ACC112 (cell line): Measurements from ENCODE around the gene SLFN13.
"Not testable (repeated sequence)": the region's sequence is repeated elsewhere in the genome, so short reads cannot be mapped to it uniquely, and the experiment has no call there.

Experiments used
- H2AFZ ChIP-seq: fragments of 200-600 bp; sonication (generic); one replicate; pipeline ENCODE4 v1.6.0; 2017; ENCODE audit warnings: antibody characterized with exemption, low read length; ENCODE audit not compliant: unreplicated experiment
- H3K27ac ChIP-seq: fragments of 200-600 bp; sonication (generic); 2 replicates; pipeline ENCODE4 v1.5.1; 2014; ENCODE audit warnings: low read depth, mild to moderate bottlenecking, antibody characterized with exemption, low read length, moderate library complexity
- H3K27me3 ChIP-seq: fragments of 200-600 bp; sonication (generic); 2 replicates; pipeline ENCODE4 v1.6.1; 2014; ENCODE audit warnings: mild to moderate bottlenecking, antibody characterized with exemption, low read length, moderate library complexity, mixed read lengths; ENCODE audit not compliant: insufficient read depth
- H3K36me3 ChIP-seq: fragments of 200-600 bp; sonication (generic); 2 replicates; pipeline ENCODE4 v1.6.1; 2016; ENCODE audit warnings: mild to moderate bottlenecking, antibody characterized with exemption, low read length, moderate library complexity, mixed read lengths; ENCODE audit not compliant: insufficient read depth
- H3K4me1 ChIP-seq: fragments of 200-600 bp; sonication (generic); one replicate; pipeline ENCODE4 v1.6.1; 2016; ENCODE audit warnings: low read length, mixed read lengths; ENCODE audit not compliant: insufficient read depth, unreplicated experiment, control insufficient read depth
- H3K4me3 ChIP-seq: fragments of 200-600 bp; sonication (generic); 2 replicates; pipeline ENCODE4 v1.5.1; 2014; ENCODE audit warnings: mild to moderate bottlenecking, low read depth, low read length
- H3K79me2 ChIP-seq: fragments of 200-600 bp; sonication (generic); one replicate; pipeline ENCODE4 v1.6.0; 2016; ENCODE audit warnings: low read length; ENCODE audit not compliant: control insufficient read depth, unreplicated experiment, insufficient read depth

SLFN13 gene

GRCh38 chr17:35468475-35468874 lies 19.9 kb upstream of the SLFN13 start:
- no peaks in the 10 kb centered on the region for H3K79me2 ChIP-seq
- H3K36me3 ChIP-seq = no peaks in the 10 kb centered on the region
- no peaks in the 10 kb centered on the region for H3K4me1 ChIP-seq
- no peak overlapping the region for H3K4me3 ChIP-seq
- H3K27me3 ChIP-seq = no peaks in the 10 kb centered on the region; the same call in 1 of the 2 replicates
- no peak overlapping the region for H2AFZ ChIP-seq
- no peak overlapping the region for H3K27ac ChIP-seq

DNA sequence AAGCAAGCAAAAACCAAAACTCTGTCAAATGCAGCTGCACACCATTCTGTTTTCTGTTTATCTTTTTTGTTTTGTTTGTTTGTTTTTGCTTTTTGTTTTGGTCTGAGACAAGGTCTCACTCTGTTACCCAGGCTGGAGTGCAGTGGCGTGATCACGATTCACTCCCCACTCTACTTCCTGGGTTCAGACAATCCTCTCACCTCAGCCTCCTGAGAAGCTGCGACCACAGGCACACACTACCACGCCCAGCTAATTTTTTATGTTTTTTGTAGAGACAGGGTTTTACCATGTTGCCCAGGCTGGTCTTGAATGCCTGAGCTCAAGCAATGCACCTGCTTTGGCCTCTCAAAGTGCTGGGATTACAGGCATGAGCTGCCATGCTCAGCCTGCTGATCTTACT lies 19.3 kb upstream of the SLFN13 start:
- Histone ChIP-seq H3K27ac (no peak overlapping the region), H2AFZ (no peak overlapping the region), H3K4me3 (no peak overlapping the region), H3K79me2 (no peaks in the 10 kb centered on the region), H3K4me1 (no peaks in the 10 kb centered on the region), H3K36me3 (no peaks in the 10 kb centered on the region), H3K27me3 (peaks cover 2% of the 10 kb centered on the region; the same call in 1 of the 2 replicates)

DNA sequence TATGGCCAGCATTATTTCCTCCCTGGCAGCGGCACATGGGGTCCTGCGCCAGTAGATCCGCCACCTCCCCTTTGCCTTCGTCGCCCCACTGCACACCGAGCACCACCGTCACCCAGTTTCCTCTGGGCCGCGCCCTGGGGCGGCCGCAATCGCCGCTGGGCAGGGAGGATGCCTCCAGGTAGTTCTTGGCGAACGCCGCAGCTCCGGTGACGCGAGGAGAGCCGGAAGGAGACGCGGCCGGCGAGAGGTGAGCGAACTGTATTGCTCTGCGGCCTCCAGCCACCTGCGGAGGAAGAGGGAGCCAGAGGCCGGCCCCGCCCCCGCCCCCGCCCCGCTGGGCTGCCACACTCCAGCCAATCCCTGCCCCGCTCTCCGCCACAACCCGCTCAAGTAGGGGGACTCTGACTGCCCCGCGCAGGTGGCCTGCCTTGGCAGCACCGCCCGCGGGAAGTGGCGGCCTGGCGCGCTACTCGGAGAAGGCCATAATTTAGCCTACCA lies 11.8 kb upstream of the SLFN13 start:
- Histone ChIP-seq H3K27me3 (peaks cover 38% of the 10 kb centered on the region), H3K4me3 (no peak overlapping the region), H3K27ac (no peak overlapping the region), H3K79me2 (no peaks in the 10 kb centered on the region), H2AFZ (peak overlapping the region; percentile 23), H3K36me3 (no peaks in the 10 kb centered on the region), H3K4me1 (no peaks in the 10 kb centered on the region)

GRCh38 chr17:35454035-35454434 lies 5.5 kb upstream of the SLFN13 start:
- not testable (repeated sequence) for H3K36me3 ChIP-seq, H3K27ac ChIP-seq, H2AFZ ChIP-seq, H3K79me2 ChIP-seq, H3K27me3 ChIP-seq, H3K4me3 ChIP-seq, H3K4me1 ChIP-seq

GRCh38 chr17:35453171-35453570 lies 4.6 kb upstream of the SLFN13 start:
- Histone ChIP-seq H3K36me3 (no peaks in the 10 kb centered on the region), H3K4me3 (no peak overlapping the region), H2AFZ (no peak overlapping the region), H3K27ac (no peak overlapping the region), H3K79me2 (no peaks in the 10 kb centered on the region), H3K4me1 (no peaks in the 10 kb centered on the region), H3K27me3 (peaks cover 2% of the 10 kb centered on the region; the same call in 1 of the 2 replicates)

DNA sequence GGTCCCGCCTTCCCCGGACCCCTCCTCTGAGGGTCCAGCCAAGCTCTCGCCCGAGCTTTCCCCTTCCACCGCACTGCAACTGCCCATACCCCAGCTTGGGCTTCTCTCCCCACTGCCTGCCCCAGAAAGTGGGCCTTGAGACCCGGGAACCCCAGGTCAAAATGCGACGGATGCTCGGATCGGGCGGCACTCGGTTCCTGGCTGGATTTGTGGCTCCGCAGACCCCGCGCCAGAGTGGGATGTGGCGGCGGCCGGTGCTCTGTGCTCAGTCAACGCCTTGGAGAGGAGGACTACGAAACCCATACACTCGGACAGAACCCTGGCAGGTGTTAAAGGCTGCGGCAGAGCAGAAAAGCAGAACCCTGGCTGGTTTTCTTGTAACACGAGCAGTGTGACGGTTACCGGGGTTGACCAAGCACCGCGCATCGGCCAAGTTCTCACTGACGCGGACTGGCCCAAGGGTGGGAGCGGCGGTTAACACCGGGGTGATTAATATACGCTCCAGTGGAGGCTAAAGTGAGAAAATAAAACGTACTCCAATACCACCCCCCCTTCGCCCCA lies 885 bp upstream of the SLFN13 start:
- H3K4me1 ChIP-seq = peaks cover 6% of the 10 kb centered on the region
- H3K27me3 ChIP-seq = no peaks in the 10 kb centered on the region
- H3K79me2 ChIP-seq = no peaks in the 10 kb centered on the region
- no peaks in the 10 kb centered on the region for H3K36me3 ChIP-seq
- no peak overlapping the region for H3K27ac ChIP-seq
- no peak overlapping the region for H3K4me3 ChIP-seq
- no peak overlapping the region for H2AFZ ChIP-seq

DNA sequence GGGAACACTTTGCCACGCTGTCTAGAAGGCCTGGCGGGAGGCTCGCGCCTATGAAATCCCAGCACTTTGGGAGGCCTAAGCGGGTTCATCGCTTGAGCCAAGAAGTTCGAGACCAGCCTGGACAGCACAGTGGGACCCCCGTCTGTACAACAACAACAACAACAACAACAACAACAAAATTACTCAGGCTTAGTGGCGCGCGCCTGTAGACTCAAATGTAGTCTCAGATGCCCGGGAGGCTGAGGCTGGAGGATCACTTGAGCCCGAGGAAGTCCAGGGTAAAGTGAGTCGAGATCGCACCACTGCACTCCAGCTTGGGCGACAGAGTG lies 297 bp upstream of the SLFN13 start:
- Histone ChIP-seq H3K27ac (no peak overlapping the region), H3K4me3 (peak overlapping the region; percentile 79), H3K27me3 (no peaks in the 10 kb centered on the region), H3K79me2 (no peaks in the 10 kb centered on the region), H3K36me3 (no peaks in the 10 kb centered on the region), H2AFZ (no peak overlapping the region), H3K4me1 (peaks cover 6% of the 10 kb centered on the region)

- peak overlapping the region; percentile 79 for H3K4me3 ChIP-seq
- H2AFZ ChIP-seq = peak overlapping the region; percentile 53
- H3K4me1 ChIP-seq = peaks cover 6% of the 10 kb centered on the region
- no peaks in the 10 kb centered on the region for H3K27me3 ChIP-seq
- no peaks in the 10 kb centered on the region for H3K79me2 ChIP-seq
- H3K36me3 ChIP-seq = no peaks in the 10 kb centered on the region
- H3K27ac ChIP-seq = no peak overlapping the region
Measured at GRCh38 chr17:35447499-35447898, 1.1 kb downstream of the SLFN13 start.

DNA sequence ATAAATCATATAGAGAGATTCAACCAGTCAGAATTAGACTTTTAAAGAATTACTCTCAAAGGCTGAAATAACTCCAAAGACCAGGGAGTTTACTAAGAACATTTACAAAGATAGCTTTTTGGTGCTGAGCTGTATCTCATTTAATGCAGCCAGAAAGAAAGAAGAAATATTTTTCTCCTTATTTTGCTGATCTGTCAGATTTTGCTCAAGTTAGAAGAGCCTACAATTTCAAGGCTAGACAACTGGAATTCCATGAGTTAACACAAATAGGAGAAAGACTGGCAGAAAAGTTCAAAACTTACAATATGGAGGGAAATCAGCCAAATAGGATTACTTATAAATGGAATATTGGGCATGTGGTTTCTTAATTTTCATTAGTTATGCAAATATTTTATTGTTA lies 10.1 kb downstream of the SLFN13 start:
- no peaks in the 10 kb centered on the region for H3K79me2 ChIP-seq
- H2AFZ ChIP-seq = no peak overlapping the region
- no peak overlapping the region for H3K4me3 ChIP-seq
- no peaks in the 10 kb centered on the region for H3K27me3 ChIP-seq
- H3K36me3 ChIP-seq = no peaks in the 10 kb centered on the region
- H3K4me1 ChIP-seq = peaks cover 10% of the 10 kb centered on the region
- no peak overlapping the region for H3K27ac ChIP-seq

- Histone ChIP-seq H3K27me3 (no peaks in the 10 kb centered on the region), H3K4me1 (peaks cover 10% of the 10 kb centered on the region), H3K4me3 (peak overlapping the region; percentile 85), H3K79me2 (peaks cover 40% of the 10 kb centered on the region), H3K36me3 (no peaks in the 10 kb centered on the region; the same call in 1 of the 2 replicates), H3K27ac (peak overlapping the region; percentile 94), H2AFZ (peak overlapping the region; percentile 69)
Measured at GRCh38 chr17:35433075-35433894, 15.3 kb downstream of the SLFN13 start.
